ENCODE measurements around the gene STOM.

STOM gene

GRCh38 chr9:121368745-121369144, 1.3 kb downstream of the STOM start:
- DNase-seq = no peak

- DNase-seq = no peak
Measured at GRCh38 chr9:121368138-121368522, 1.9 kb downstream of the STOM start.

DNA sequence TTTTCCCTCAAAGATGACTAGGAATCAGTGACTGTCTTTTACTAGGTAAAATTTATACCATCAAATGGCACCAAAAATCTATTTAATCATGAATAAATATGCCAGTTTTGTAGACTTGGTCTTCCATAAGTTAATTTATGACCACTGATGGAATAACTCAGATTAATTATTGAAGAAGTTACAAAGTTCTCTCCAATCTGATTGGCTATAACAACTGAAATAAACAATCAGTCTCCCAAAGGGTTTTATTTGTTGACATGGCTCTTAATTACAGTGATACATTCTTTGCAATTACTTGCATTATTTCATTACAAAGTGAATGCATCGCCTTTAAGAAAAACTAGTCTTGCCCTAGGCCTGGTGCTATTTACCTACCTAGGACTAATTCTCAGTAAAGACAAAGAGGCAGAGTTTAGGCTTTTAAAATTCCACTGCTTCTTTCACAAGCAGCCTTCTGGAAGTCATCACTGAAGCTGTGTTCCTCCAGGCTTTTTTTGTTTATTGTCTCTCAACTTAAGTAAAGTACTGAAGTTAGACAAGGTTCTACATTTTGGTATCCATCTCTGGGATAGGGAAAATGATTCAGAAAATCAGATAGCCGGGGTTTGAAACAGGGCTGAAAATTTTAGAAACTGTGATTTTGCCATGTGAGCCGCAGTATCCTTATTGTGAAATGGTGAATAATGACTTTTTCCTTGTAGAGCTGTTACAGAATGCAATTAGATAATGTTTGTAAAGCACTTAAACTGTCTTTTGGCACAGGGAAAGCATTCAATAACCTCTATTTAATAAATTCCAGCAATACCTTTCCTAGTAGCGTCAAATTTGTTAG, 2.5 kb downstream of the STOM start:
- no peak for DNase-seq

DNA sequence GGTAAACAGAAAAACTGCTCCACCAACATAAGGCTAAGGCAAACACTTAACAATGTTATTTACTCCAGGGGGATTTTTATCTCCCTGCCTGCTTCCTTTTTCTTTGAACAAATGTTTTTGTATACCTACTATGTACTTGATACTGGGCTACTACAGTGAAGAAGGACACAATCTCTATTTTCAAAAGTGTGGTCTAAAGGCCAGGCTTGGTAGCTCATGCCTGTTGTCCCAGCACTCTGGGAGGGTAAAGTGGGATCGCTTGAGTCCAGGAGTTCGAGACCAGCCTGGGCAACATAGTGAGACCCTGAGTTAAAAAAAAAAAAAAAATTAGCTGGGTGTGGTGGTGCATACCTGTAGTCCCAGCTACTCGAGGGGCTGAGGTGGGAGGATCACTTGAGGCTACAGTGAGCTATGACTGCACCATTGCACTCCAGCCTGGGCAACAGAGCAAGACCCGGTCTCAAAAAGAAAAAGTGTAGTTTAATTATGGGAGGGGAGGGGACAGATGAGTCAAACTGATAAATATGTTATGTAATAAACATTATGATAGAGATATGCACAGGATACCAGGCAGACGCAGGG, 3.3 kb downstream of the STOM start:
- no peak for DNase-seq

DNA sequence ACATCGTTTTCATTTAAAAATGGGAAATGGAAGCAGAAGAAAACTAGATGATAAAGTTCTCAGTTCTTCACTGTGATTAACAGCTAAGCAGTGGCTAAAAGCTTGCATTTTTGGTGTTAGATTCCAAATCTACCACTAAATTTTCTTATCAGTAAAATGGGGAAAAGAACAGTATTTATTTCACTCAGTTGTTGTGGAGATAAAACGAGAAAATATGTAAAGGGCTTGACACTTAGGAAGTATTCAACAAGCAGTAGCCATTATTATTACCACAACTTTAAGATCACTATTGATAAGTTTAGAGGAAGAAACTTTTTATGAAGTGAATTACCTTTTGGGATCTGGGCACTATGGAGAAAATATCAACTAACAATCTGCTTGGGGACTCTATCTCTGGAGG, 4.5 kb downstream of the STOM start:
- DNase-seq = no peak

GRCh38 chr9:121364886-121365285, 5.2 kb downstream of the STOM start:
- no peak for DNase-seq

GRCh38 chr9:121364077-121364476, 6.0 kb downstream of the STOM start:
- no peak for DNase-seq

DNA sequence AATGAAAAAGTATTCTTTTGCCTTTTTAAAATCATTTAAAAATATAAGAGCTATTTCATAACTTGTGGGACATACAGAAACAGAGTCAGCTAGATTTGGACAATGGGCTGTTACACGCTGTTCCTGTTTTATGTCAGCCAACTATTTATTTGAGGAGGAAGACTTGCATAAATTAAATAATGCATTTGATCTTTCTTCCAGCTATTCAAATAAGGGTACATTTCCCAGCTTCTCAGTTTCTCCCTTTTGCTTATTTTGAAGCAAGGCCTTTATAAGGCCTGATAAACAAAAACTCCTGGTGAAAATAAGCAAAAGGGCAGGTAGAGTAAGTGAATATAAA, 6.5 kb downstream of the STOM start:
- no peak for DNase-seq

- no peak for DNase-seq
Measured at GRCh38 chr9:121362813-121363621, 7.0 kb downstream of the STOM start.

DNA sequence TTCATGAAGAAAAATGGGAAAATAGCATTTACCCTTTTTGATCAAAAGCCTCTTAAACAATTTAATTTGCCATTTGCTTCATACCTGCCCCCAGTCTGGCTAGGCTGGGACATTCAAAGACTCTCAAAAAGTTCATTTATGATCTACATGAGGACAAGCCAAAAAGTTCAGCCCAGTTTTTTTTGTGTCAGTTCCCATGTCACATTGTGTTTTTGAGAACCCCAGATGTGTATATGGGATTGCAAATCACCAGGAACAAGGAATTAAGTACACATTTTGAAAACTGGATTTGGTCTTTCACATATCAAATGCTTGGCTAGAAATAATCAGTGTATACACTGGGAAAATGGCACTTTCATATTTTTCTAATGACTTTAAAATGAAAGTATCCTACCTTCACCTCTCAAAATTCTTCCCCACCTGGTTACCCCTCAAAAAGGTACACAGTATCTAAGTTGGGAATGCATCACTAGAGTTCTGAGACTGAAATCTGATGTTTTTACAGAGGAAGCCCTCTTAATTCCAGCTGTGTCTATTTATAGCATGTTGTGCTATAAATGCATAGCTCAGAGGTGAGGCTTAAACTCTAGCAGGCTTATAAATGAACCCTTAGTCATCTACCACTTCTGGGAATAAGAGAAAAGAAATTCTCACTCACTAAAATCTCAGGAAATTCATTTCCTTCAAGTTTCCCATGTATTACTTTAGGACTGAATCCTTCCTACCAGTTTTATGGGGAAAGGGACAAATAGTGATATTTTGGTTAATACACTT, 9.3 kb downstream of the STOM start:
- DNase-seq = no peak

DNA sequence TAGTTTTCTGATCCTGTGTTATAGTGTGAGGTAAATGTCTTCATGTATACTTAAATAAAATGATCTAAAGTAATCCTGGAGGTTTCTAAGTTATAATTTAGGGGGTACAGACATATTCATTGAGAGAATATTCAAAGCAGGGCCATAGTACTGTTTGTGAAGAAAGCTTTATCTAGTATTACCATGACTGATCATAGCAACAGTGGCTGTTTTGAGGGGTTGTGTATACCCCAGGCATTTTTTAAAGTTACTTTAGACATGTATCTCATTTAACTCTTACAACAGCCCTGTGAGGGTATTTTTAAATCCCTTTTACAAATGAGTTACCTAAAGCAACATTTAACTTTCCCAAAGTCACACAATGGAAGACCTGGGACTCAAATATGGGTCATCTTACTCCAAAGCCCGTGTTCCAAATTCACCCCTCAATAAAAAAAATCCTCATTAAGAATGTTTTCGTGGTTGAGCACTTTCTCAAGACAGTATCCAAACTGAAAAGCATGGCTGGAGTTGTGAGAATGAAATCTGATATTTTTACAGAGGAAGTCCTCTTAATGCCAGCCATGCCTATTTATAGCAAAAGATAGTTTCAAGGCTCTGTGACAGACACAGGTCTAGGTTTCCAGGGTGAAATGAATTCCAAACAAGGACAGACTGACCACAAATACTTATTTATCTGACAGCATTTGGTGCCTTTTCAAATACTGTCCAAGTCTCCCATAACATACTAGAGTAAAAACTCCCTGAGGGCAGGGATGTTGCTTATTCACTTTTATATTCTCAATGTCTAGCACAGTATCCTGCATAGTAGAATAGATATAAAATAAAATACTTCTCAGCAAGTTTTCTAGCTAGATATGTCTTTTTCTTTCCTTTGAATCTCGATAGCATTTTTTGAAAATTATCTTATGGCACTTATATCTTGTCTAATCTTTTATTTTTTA, 10.4 kb downstream of the STOM start:
- no peak for DNase-seq

- no peak for DNase-seq
Measured at GRCh38 chr9:121358751-121359150, 11.3 kb downstream of the STOM start.

DNA sequence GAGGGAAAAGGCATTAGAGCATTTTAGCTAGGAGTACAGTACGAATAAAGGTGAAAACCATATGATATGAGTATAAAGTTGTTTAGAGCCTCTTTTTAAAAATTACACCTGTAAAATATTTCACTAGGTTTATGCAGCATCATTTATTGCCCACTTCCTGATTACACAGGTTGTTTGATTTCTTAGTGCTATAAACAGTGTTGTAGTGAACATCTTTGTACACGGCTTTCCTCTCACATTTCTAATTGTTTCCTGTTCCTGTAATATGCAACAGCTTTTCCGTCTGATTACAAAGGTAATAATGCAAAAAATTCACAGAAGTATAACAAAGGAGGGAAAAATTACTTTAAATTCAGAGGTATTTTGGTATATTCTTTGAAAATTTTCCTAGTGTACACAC, 13.0 kb downstream of the STOM start:
- no peak for DNase-seq

DNA sequence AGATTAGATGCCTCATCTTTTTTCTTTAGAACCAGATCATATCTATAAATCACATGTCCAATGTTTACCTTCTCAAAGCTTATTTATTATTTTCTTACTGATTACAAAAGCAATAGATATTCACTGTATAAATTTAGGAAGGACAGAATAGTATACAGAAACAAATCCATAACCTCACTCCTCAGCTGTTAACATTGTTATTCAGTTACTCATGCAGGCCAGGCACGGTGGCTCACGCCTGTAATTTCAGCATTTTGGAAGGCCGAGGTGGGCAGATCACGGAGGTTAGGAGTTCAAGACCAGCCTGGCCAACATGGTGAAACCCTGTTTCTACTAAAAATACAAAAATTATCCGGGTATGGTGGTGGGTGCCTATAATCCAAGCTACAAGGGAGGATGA, 15.3 kb downstream of the STOM start:
- no peak for DNase-seq

DNA sequence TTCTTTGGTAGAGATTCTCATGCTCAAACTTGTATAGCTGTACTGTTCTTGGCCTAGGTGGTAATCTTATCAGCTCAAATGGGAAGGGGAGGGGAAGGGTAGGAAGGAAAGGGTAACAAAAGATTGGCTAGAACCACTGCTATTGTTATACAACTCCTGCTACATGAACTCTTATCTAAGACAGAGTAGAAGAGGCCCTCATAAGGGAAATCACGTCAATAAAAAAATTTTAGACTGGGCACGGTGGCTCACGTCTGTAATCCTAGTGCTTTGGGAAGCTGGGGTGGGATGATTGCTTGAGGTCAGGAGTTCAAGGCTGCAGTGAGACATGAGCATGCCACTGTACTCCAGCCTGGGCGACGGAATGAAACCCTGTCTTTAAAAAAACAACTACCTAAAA, 15.9 kb downstream of the STOM start:
- no peak for DNase-seq

DNA sequence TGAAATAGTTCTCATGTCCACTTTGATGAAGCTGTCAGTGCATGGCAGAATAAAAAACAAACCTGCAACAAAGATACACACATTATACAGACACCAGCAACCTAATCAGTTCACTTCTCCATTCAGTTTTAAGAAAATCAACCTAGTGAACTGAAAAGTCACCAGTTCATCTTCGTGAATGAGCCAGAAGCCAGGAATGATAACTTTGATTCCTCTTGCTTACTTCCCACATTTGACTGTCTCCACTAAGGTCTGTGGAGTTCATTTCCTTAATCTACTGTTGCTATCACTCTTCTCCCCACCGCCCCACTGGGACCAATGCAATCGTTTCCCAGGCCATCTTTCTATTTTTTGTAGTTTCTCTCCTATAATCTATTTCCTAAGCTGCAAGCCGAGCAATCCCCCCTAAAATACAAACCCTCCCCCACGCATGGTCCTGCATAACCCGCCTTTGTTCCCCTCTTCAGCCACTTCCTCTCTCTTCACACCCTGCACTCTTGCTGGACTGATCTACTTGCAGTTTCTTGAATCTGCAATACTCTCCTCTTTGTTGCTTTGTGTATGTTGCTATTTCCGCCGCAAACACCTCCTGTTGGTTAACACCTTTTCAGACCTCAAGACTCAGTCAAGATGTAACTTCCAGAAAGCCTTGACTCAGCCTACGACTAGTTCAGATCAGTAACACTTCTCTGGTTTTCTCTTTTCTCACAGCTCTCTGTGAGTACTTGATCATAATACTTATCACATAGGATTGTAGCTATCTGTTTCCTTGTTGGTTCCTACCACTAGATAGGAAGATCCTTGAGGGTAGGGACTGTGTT, 16.6 kb downstream of the STOM start:
- peak; percentile 39 for DNase-seq

GRCh38 chr9:121350993-121351561, 19.0 kb downstream of the STOM start:
- DNase-seq = no peak

DNA sequence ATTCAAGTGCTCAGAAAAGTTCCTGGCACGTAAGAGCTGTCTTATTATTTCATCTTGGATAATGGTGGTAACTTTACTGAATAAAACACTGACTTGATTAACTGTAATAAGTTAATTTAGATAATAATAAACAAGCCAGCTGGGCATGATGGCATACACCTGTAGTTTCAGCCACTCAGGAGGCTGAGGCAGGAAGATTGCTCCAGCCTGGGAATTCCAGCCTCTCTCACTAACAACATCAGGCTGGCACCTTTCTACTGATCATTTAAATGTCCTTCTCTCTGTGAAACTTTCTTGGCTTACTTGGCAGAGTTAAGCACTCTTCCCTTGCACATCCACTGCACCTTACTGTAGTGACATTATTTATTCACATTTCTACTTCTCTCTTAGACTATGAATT, 20.0 kb downstream of the STOM start:
- no peak for DNase-seq

DNA sequence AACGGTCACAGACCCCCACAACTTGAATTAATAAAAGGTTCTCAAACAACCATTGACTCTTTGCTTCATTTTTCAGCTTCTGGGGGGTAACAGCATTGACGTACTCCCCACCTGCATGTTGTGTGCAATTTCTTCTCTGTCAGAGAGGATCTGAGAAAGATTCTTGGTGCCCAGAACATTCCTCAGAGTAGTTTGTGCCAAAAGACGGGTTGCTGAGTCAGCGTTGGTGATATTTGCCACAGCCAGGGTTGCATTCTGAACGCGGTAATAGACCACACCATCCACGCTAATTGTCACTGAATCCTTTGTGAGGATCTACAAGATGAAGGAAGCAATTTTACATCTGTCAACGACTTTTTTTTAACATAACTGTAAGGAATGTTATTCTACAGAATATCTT, 21.0 kb downstream of the STOM start:
- no peak for DNase-seq

GRCh38 chr9:121348221-121348620, 21.8 kb downstream of the STOM start:
- no peak for DNase-seq

DNA sequence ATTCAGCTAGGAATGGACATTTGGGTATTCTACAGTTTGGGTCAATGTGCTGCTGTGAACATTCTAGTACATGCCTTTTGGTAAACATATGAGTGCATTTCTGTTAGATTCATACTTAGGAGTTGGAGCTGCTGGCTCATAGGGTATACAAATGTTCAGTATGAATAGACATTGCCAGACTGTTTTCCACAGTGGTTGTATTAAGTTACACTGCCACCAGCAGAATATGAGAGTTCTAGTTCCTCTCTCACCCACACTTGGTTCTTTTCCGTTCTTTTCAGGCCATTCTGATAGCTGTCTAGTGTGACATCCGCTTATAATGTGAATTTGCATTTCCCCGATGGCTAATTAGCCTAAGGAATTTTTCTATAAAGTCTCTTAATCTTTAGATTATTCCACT, 25.0 kb downstream of the STOM start:
- no peak for DNase-seq
